ENCODE results near the gene MYO16.

The MYO16 gene

DNA sequence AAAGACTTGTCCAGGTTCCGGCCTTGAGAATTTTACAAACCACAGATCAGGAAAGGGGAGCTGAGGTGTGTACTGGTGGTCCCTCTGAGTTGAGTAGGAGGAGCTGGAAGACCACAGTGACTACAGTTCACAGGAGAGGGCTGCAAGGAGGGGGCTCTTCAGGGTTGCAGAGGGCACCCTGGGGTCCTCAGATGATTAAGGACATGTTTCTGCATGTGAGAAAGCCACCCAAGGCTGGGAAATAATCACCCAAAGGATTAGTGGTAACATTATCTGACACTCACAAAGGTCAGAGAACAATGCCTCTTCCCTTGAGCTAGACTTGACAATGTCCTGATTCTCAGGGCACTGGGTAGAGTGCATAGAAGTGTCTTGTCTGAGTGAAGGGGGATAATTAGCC lies 616.6 kb downstream of the MYO16 start:
- Histone ChIP-seq H2BK12ac (ENCODE audit: low read length in 2 of 2) (no peak overlapping the region), H3K18ac (ENCODE audit: low read depth in 1 of 2, low read length in 2 of 2) (no peak overlapping the region), H3K9me3 (ENCODE audit: control insufficient read depth, low read length) (peaks cover 4% of the 10 kb centered on the region), H2AK5ac (ENCODE audit: low read length, severe bottlenecking) (no peak overlapping the region), H3K9ac (ENCODE audit: low read length) (no peak overlapping the region), H3K4me1 (ENCODE audit: control insufficient read depth, insufficient read depth, low read depth, low read length) (no peaks in the 10 kb centered on the region), H3K4me3 (ENCODE audit: insufficient read depth in 1 of 2, low read depth in 1 of 2, low read length in 2 of 2) (no peak overlapping the region), H2BK15ac (ENCODE audit: low read depth, poor library complexity, severe bottlenecking) (no peak overlapping the region), H3K4me2 (ENCODE audit: low read length, poor library complexity, severe bottlenecking) (no peak overlapping the region), H3K14ac (ENCODE audit: low read length in 2 of 2) (no peak overlapping the region), H4K8ac (ENCODE audit: low read length) (no peak overlapping the region), H4K91ac (ENCODE audit: low read length) (no peak overlapping the region), H3K27me3 (ENCODE audit: control insufficient read depth in 1 of 2, insufficient read depth in 1 of 2, low read length in 2 of 2) (no peaks in the 10 kb centered on the region), H3K79me1 (replicated peaks; ENCODE audit: low read length, poor library complexity, severe bottlenecking) (no peaks in the 10 kb centered on the region), H3K23ac (ENCODE audit: low read length in 2 of 2) (no peak overlapping the region), H2AFZ (ENCODE audit: low read depth, low read length) (no peak overlapping the region), H3K4ac (ENCODE audit: low read depth in 1 of 2, low read length in 2 of 2) (no peak overlapping the region), H3K27ac (ENCODE audit: low read length, poor library complexity, severe bottlenecking) (no peak overlapping the region), H2BK5ac (ENCODE audit: low read depth, low read length, poor library complexity, severe bottlenecking) (no peak overlapping the region), H2BK120ac (ENCODE audit: low read depth, low read length) (no peak overlapping the region), H3K36me3 (ENCODE audit: control insufficient read depth in 1 of 2, insufficient read depth in 2 of 2, low read depth in 1 of 2, low read length in 2 of 2) (no peaks in the 10 kb centered on the region)
- DNase-seq, result no peak
- WGBS, result 94% methylated on average over 1 of the region's 1 CpG

GRCh38 chr13:109249780-109250528 lies 620.5 kb downstream of the MYO16 start:
- no peaks in the 10 kb centered on the region for H3K79me1 ChIP-seq (replicated peaks; ENCODE audit: low read length, poor library complexity, severe bottlenecking)
- no peak overlapping the region for H3K18ac ChIP-seq (ENCODE audit: low read depth in 1 of 2, low read length in 2 of 2)
- H2AFZ ChIP-seq (ENCODE audit: low read depth, low read length), result no peak overlapping the region
- H3K27ac ChIP-seq (ENCODE audit: low read length, poor library complexity, severe bottlenecking), result no peak overlapping the region
- H3K4me2 ChIP-seq (ENCODE audit: low read length, poor library complexity, severe bottlenecking), result no peak overlapping the region
- no peak overlapping the region for H2BK15ac ChIP-seq (ENCODE audit: low read depth, poor library complexity, severe bottlenecking)
- no peaks in the 10 kb centered on the region for H3K27me3 ChIP-seq (ENCODE audit: control insufficient read depth in 1 of 2, insufficient read depth in 1 of 2, low read length in 2 of 2)
- H3K4ac ChIP-seq (ENCODE audit: low read depth in 1 of 2, low read length in 2 of 2), result no peak overlapping the region
- no peak overlapping the region for H2BK5ac ChIP-seq (ENCODE audit: low read depth, low read length, poor library complexity, severe bottlenecking)
- H2AK5ac ChIP-seq (ENCODE audit: low read length, severe bottlenecking), result no peak overlapping the region
- peaks cover 4% of the 10 kb centered on the region for H3K9me3 ChIP-seq (ENCODE audit: control insufficient read depth, low read length)
- no peak overlapping the region for H3K23ac ChIP-seq (ENCODE audit: low read length in 2 of 2)
- H4K91ac ChIP-seq (ENCODE audit: low read length), result no peak overlapping the region
- H2BK120ac ChIP-seq (ENCODE audit: low read depth, low read length), result no peak overlapping the region
- WGBS, result 93% methylated on average over 3 of the region's 4 CpGs
- H4K8ac ChIP-seq (ENCODE audit: low read length), result no peak overlapping the region
- H3K4me1 ChIP-seq (ENCODE audit: control insufficient read depth, insufficient read depth, low read depth, low read length), result no peaks in the 10 kb centered on the region
- no peak for DNase-seq
- H3K9ac ChIP-seq (ENCODE audit: low read length), result no peak overlapping the region
- H3K14ac ChIP-seq (ENCODE audit: low read length in 2 of 2), result no peak overlapping the region
- H2BK12ac ChIP-seq (ENCODE audit: low read length in 2 of 2), result no peak overlapping the region
- H3K36me3 ChIP-seq (ENCODE audit: control insufficient read depth in 1 of 2, insufficient read depth in 2 of 2, low read depth in 1 of 2, low read length in 2 of 2), result no peaks in the 10 kb centered on the region
- no peak overlapping the region for H3K4me3 ChIP-seq (ENCODE audit: insufficient read depth in 1 of 2, low read depth in 1 of 2, low read length in 2 of 2)

- Histone ChIP-seq H3K9ac (ENCODE audit: low read length) (no peak overlapping the region), H2BK15ac (ENCODE audit: low read depth, poor library complexity, severe bottlenecking) (no peak overlapping the region), H2AFZ (ENCODE audit: low read depth, low read length) (no peak overlapping the region), H4K91ac (ENCODE audit: low read length) (no peak overlapping the region), H3K79me1 (replicated peaks; ENCODE audit: low read length, poor library complexity, severe bottlenecking) (no peaks in the 10 kb centered on the region), H3K27me3 (ENCODE audit: control insufficient read depth in 1 of 2, insufficient read depth in 1 of 2, low read length in 2 of 2) (no peaks in the 10 kb centered on the region), H3K4me2 (ENCODE audit: low read length, poor library complexity, severe bottlenecking) (no peak overlapping the region), H4K8ac (ENCODE audit: low read length) (no peak overlapping the region), H2BK5ac (ENCODE audit: low read depth, low read length, poor library complexity, severe bottlenecking) (no peak overlapping the region), H3K36me3 (ENCODE audit: control insufficient read depth in 1 of 2, insufficient read depth in 2 of 2, low read depth in 1 of 2, low read length in 2 of 2) (no peaks in the 10 kb centered on the region), H3K4ac (ENCODE audit: low read depth in 1 of 2, low read length in 2 of 2) (no peak overlapping the region), H3K4me3 (ENCODE audit: insufficient read depth in 1 of 2, low read depth in 1 of 2, low read length in 2 of 2) (no peak overlapping the region), H3K18ac (ENCODE audit: low read depth in 1 of 2, low read length in 2 of 2) (no peak overlapping the region), H3K4me1 (ENCODE audit: control insufficient read depth, insufficient read depth, low read depth, low read length) (no peaks in the 10 kb centered on the region), H2AK5ac (ENCODE audit: low read length, severe bottlenecking) (no peak overlapping the region), H3K14ac (ENCODE audit: low read length in 2 of 2) (no peak overlapping the region), H2BK120ac (ENCODE audit: low read depth, low read length) (no peak overlapping the region), H2BK12ac (ENCODE audit: low read length in 2 of 2) (no peak overlapping the region), H3K9me3 (ENCODE audit: control insufficient read depth, low read length) (peaks cover 4% of the 10 kb centered on the region), H3K23ac (ENCODE audit: low read length in 2 of 2) (no peak overlapping the region), H3K27ac (ENCODE audit: low read length, poor library complexity, severe bottlenecking) (no peak overlapping the region)
- DNase-seq, result no peak
- WGBS, result no CpG with 5 or more reads among the region's 2 CpGs
These were observed 622.5 kb downstream of the MYO16 start for GRCh38 chr13:109251956-109252355.

- no peak overlapping the region for H4K91ac ChIP-seq (ENCODE audit: low read length)
- no peaks in the 10 kb centered on the region for H3K36me3 ChIP-seq (ENCODE audit: control insufficient read depth in 1 of 2, insufficient read depth in 2 of 2, low read depth in 1 of 2, low read length in 2 of 2)
- DNase-seq, result no peak
- H2BK120ac ChIP-seq (ENCODE audit: low read depth, low read length), result no peak overlapping the region
- peak overlapping the region in 1 of 2 experiments; percentile 73 for H3K4ac ChIP-seq (ENCODE audit: low read depth in 1 of 2, low read length in 2 of 2)
- peak overlapping the region; percentile 23 to 49 for H2BK12ac ChIP-seq (ENCODE audit: low read length in 2 of 2)
- no peak overlapping the region for H2AK5ac ChIP-seq (ENCODE audit: low read length, severe bottlenecking)
- no peak overlapping the region for H3K4me2 ChIP-seq (ENCODE audit: low read length, poor library complexity, severe bottlenecking)
- H3K18ac ChIP-seq (ENCODE audit: low read depth in 1 of 2, low read length in 2 of 2), result peak overlapping the region in 1 of 2 experiments; percentile 64
- H3K27me3 ChIP-seq (ENCODE audit: control insufficient read depth in 1 of 2, insufficient read depth in 1 of 2, low read length in 2 of 2), result no peaks in the 10 kb centered on the region
- no peaks in the 10 kb centered on the region for H3K9me3 ChIP-seq (ENCODE audit: control insufficient read depth, low read length)
- no peak overlapping the region for H2BK5ac ChIP-seq (ENCODE audit: low read depth, low read length, poor library complexity, severe bottlenecking)
- H3K23ac ChIP-seq (ENCODE audit: low read length in 2 of 2), result no peak overlapping the region
- H3K4me3 ChIP-seq (ENCODE audit: insufficient read depth in 1 of 2, low read depth in 1 of 2, low read length in 2 of 2), result no peak overlapping the region
- H3K4me1 ChIP-seq (ENCODE audit: control insufficient read depth, insufficient read depth, low read depth, low read length), result no peaks in the 10 kb centered on the region
- no peaks in the 10 kb centered on the region for H3K79me1 ChIP-seq (replicated peaks; ENCODE audit: low read length, poor library complexity, severe bottlenecking)
- no peak overlapping the region for H3K9ac ChIP-seq (ENCODE audit: low read length)
- no peak overlapping the region for H3K27ac ChIP-seq (ENCODE audit: low read length, poor library complexity, severe bottlenecking)
- no peak overlapping the region for H2BK15ac ChIP-seq (ENCODE audit: low read depth, poor library complexity, severe bottlenecking)
- WGBS, result 100% methylated on average over 1 of the region's 1 CpG
- H3K14ac ChIP-seq (ENCODE audit: low read length in 2 of 2), result no peak overlapping the region
- no peak overlapping the region for H2AFZ ChIP-seq (ENCODE audit: low read depth, low read length)
- no peak overlapping the region for H4K8ac ChIP-seq (ENCODE audit: low read length)
These were observed 623.9 kb downstream of the MYO16 start for GRCh38 chr13:109253316-109253715.
